MM.1S (cell line): ENCODE data around the gene JSRP1.

Source experiments
- EZH2 ChIP-seq: fragments of 300-600 bp; sonication (generic); optimal IDR thresholded peaks from 2 replicates; pipeline ENCODE3; 2017; ENCODE audit warnings: low read depth, mild to moderate bottlenecking, antibody characterized with exemption, low read length, mixed read lengths
- TF ChIP-seq, protein P1 (sequence below): fragments of 300-600 bp; sonication (generic); IDR thresholded peaks from 2 replicates; pipeline ENCODE4 v1.5.1; 2016; ENCODE audit warnings: antibody characterized with exemption, low read length, mixed read lengths

GRCh38 chr19:2230807-2231533 is 25.2 kb downstream of the JSRP1 start:
- TF ChIP-seq, protein P1, sequence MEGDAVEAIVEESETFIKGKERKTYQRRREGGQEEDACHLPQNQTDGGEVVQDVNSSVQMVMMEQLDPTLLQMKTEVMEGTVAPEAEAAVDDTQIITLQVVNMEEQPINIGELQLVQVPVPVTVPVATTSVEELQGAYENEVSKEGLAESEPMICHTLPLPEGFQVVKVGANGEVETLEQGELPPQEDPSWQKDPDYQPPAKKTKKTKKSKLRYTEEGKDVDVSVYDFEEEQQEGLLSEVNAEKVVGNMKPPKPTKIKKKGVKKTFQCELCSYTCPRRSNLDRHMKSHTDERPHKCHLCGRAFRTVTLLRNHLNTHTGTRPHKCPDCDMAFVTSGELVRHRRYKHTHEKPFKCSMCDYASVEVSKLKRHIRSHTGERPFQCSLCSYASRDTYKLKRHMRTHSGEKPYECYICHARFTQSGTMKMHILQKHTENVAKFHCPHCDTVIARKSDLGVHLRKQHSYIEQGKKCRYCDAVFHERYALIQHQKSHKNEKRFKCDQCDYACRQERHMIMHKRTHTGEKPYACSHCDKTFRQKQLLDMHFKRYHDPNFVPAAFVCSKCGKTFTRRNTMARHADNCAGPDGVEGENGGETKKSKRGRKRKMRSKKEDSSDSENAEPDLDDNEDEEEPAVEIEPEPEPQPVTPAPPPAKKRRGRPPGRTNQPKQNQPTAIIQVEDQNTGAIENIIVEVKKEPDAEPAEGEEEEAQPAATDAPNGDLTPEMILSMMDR = no peak
- TF ChIP-seq EZH2 = no peak
